Kidney (tissue), 14 donors: ENCODE results near the gene MYORG. TPM values are rescaled to one million over a fixed set of nuclear protein-coding genes. Genes with fewer than 3 reads are reported as not detected.

ENCODE experiments used
- DNase-seq, 5 donors: peaks; one replicate each; pipeline ENCODE4 v3.0.0-alpha.2; 2013 to 2020
- FAIRE-seq: peaks from 2 replicates; lab custom pipeline; 2012; peaks lifted over from hg19 to GRCh38; lab: Jason Lieb, UNC
- H3K27ac ChIP-seq, 2 donors: one replicate each; pipeline ENCODE4 v1.7.0; 2013; ENCODE audit warnings: low read depth in 2 of 2, low read length in 2 of 2, inconsistent platforms in 1 of 2
- H3K27me3 ChIP-seq: one replicate; pipeline ENCODE4 v1.7.1; 2013; ENCODE audit warnings: low read length, inconsistent platforms; ENCODE audit not compliant: control insufficient read depth, insufficient read depth
- H3K36me3 ChIP-seq, 3 donors: one replicate each; pipeline versions ENCODE4 v1.7.0 to v1.7.1; 2013; ENCODE audit warnings: low read length in 3 of 3, control low read depth in 1 of 3, inconsistent platforms in 1 of 3; ENCODE audit not compliant: insufficient read depth in 3 of 3, control insufficient read depth in 2 of 3
- H3K4me1 ChIP-seq, 3 donors: one replicate each; pipeline versions ENCODE4 v1.7.0 to v1.7.1; 2013; ENCODE audit warnings: low read length in 3 of 3, inconsistent platforms in 1 of 3, low read depth in 1 of 3; ENCODE audit not compliant: control insufficient read depth in 2 of 3, insufficient read depth in 2 of 3
- H3K4me3 ChIP-seq, 3 donors: one replicate each; pipeline versions ENCODE4 v1.7.0 to v1.8.1; 2013; ENCODE audit warnings: low read length in 3 of 3, control low read depth in 1 of 3, inconsistent platforms in 1 of 3
- H3K9ac ChIP-seq, 3 donors: one replicate each; pipeline versions ENCODE4 v1.7.0 to v1.7.1; 2013; ENCODE audit warnings: low read length in 3 of 3, control low read depth in 1 of 3, inconsistent platforms in 1 of 3
- H3K9me3 ChIP-seq, 3 donors: one replicate each; pipeline versions ENCODE4 v1.7.0 to v1.7.1; 2013; ENCODE audit warnings: low read length in 3 of 3, control low read depth in 1 of 3, inconsistent platforms in 1 of 3; ENCODE audit not compliant: control insufficient read depth in 2 of 3, insufficient read depth in 1 of 3
- intact Hi-C: fragments of 100-400 bp; cut with DNase I; formaldehyde crosslinking; loops from one replicate; pipeline ENCODE4 v1.11.1; 2022
- polyA plus RNA-seq: library from polyadenylated mRNA; stranded (reverse); fragments of 350-450 nt; fragmentation: Illumina TruSeq; extraction: RNeasy Lipid Tissue Mini Kit (QIAGEN cat#74804); gene quantifications from one replicate; pipeline ENCODE4 v1.2.3, GENCODE V29; 2014; ENCODE audit warnings: low read depth, low replicate concordance; ENCODE audit not compliant: insufficient read depth
- total RNA-seq: library from RNA; stranded (reverse); fragmentation: NEBNext Ultra II Directional; extraction: Animal tissue kit (Norgen Biotek cat#: 25700); gene quantifications from one replicate; pipeline ENCODE4 v1.2.1, GENCODE V29; 2021
- TF ChIP-seq, protein P1 (sequence below): IDR thresholded peaks from 3 replicates; pipeline ENCODE4 v1.5.1; 2012; ENCODE audit warnings: mild to moderate bottlenecking, moderate library complexity, borderline replicate concordance; ENCODE audit not compliant: insufficient read depth; ENCODE audit errors: extremely low read depth
- donor health status: control.
- donor health status: control.
- donor health status: control.
- donor health status: control.
- donor health status: control.
- donor health status: DM: yes; HTN: yes; CAD: no.
- donor health status: Normal renal cell carcinoma (clear cell type).

The MYORG gene
- total and polyA plus RNA-seq, 2 donors from 2014 or later: 8.1 to 13.5 TPM

DNA sequence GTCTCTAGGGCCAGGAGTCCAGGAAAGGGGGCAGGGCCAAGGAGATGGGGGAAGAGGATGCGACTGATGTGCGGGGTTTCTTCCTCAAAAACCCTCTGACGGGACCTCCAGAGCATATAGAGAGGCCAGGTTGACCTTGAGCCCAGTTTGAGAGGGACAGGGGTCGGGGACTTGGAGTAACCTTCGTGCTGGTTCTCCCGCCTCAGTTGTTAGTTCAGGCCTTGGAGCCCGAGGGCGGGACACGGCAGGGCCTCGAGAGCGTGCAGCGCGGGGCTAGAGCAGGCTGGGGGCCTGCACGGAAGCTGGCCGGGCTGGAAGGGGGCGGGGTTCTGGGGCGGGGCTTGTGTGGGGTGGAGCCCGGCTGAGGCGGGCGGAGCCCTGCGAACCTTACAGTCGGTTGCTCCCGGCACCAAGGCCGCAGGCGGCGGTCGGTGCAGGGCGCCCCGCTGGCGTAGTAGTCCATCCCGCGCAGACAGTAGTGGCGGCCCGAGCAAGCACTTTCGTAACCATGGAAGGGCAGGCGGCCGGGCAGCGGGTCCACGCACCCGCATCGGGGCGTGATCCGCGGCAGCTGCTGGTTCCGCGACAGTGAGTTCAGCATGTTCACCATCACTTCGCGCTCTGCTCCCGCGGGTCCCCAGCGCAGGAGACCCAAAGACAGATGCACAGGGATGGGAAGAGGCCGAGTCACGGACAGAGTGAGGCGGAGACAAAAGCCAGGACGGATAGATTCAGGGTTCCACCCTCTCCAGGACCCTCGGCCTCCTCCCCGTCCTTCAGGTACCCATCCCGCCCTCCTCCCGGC, 4.0 kb upstream of the MYORG start:
- Histone ChIP-seq H3K4me3 (peak overlapping the region; percentile 32 to 74 (median 46)), H3K9me3 (no peaks in the 10 kb centered on the region), H3K27me3 (no peaks in the 10 kb centered on the region), H3K36me3 (no peaks in the 10 kb centered on the region), H3K27ac (peak overlapping the region; percentile 8 to 54), H3K9ac (peak overlapping the region in 1 of 3 donors; percentile 80), H3K4me1 (peaks cover 0 to 14% (median 6%) of the 10 kb centered on the region in 3 donors)
- TF ChIP-seq, protein P1, sequence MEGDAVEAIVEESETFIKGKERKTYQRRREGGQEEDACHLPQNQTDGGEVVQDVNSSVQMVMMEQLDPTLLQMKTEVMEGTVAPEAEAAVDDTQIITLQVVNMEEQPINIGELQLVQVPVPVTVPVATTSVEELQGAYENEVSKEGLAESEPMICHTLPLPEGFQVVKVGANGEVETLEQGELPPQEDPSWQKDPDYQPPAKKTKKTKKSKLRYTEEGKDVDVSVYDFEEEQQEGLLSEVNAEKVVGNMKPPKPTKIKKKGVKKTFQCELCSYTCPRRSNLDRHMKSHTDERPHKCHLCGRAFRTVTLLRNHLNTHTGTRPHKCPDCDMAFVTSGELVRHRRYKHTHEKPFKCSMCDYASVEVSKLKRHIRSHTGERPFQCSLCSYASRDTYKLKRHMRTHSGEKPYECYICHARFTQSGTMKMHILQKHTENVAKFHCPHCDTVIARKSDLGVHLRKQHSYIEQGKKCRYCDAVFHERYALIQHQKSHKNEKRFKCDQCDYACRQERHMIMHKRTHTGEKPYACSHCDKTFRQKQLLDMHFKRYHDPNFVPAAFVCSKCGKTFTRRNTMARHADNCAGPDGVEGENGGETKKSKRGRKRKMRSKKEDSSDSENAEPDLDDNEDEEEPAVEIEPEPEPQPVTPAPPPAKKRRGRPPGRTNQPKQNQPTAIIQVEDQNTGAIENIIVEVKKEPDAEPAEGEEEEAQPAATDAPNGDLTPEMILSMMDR: no peak
- FAIRE-seq (no peak), DNase-seq (peak; percentile 79 to 92 (median 81))
- intact Hi-C loops: no loop called here

DNA sequence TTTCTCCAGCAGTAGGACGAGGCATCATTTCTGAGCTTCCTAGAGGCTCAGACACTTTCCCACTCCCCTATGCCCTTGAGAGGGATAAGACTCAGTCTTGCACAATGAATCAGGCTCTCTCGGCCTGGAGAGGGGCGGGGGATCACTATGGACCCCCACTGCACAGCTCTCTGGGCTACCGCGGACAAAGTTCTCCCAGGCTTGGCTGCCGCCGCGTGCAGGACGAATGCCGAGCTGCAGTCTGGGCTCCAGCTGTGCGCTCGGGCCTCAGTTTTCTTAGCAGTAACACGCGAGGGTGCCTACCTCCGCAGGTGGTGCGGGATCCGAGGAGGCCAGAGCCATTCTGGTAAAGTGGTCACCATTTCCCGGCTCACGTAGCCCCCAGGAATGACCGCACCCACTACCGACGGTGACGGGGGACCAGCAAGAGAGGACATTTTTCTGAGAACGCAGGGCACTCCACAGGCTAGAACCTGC, 3.4 kb upstream of the MYORG start:
- Histone ChIP-seq H3K9ac (peak overlapping the region in 1 of 3 donors; percentile 53), H3K27me3 (no peaks in the 10 kb centered on the region), H3K4me3 (peak overlapping the region in 2 of 3 donors; percentile 50 to 62), H3K36me3 (no peaks in the 10 kb centered on the region), H3K9me3 (no peaks in the 10 kb centered on the region), H3K4me1 (peaks cover 0 to 19% (median 6%) of the 10 kb centered on the region in 3 donors), H3K27ac (peak overlapping the region; percentile 8 to 54)
- intact Hi-C loops: no loop called here
- peak in 3 of 5 donors; percentile 23 to 36 (median 24) for DNase-seq
- FAIRE-seq: no peak
- TF ChIP-seq, protein P1: no peak

DNA sequence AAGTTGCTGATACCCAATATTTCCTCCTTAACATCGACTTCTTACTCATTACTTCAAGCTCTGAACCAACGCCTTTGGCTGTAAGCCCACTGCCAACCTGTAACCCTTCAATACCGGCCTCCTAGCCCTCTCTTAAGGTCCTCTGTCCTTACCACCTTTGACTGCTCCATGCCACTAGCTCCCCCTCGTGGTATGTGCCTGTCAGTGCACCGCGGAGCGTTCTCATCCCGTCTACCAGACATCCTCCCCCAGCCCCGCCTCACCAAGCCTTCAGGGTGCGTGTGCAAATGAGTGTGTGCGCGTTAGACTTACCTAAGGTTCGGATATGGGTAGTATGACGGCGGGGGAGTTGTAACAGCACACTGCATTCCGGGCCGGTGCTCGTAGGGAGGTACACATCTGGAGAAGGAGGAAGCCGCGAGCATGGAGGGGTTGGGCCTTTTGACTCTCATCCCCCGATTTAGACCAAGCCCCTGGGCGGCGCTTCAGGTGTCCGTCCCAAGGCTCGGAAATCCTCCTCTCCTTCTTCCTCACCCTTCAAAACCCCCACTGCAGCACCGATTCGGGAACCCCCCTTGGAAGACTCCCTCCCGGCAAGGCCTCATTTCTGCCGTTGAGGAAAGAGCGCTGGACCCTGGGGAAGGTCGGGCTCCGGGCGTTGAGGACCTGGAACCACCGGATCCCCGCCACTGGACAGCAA, 2.8 kb upstream of the MYORG start:
- intact Hi-C loops: no loop called here
- peak; percentile 88 to 92 (median 90) for DNase-seq
- no peaks in the 10 kb centered on the region for H3K27me3 ChIP-seq
- FAIRE-seq: no peak
- H3K36me3 ChIP-seq: no peaks in the 10 kb centered on the region
- peak overlapping the region; percentile 8 to 54 for H3K27ac ChIP-seq
- H3K4me3 ChIP-seq: peak overlapping the region; percentile 49 to 62 (median 50)
- TF ChIP-seq, protein P1: peak; percentile 96
- no peaks in the 10 kb centered on the region for H3K9me3 ChIP-seq
- H3K9ac ChIP-seq: peak overlapping the region in 1 of 3 donors; percentile 5
- H3K4me1 ChIP-seq: peaks cover 0 to 20% (median 6%) of the 10 kb centered on the region in 3 donors
